SK-N-SH (cell line): ENCODE measurements around the gene VMA21. TPM values are rescaled to one million over a fixed set of nuclear protein-coding genes. Genes with fewer than 3 reads are reported as not detected.

Source experiments
- CTCF ChIA-PET: fragments of 300-600, 350-600 bp; formaldehyde crosslinking; extraction: SDS; loops from one replicate; lab custom pipeline; 2021; lab: Yijun Ruan, JAX
- POLR2A ChIA-PET: fragments of 350-600 bp; sonication (Branson Sonifier 250); formaldehyde crosslinking; extraction: SDS; loops from one replicate; lab custom pipeline; 2020; ENCODE audit warnings: antibody characterized with exemption, inconsistent platforms; lab: Yijun Ruan, JAX
- DNase-seq: peaks from one replicate; pipeline ENCODE4 v3.0.0; 2012
- H2AFZ ChIP-seq: fragments of 200-600 bp; sonication (generic); 2 replicates; pipeline ENCODE4 v1.8.1; 2016; ENCODE audit warnings: antibody characterized with exemption, mild to moderate bottlenecking, low read depth
- H3F3A ChIP-seq: fragments of 200-600 bp; sonication (generic); replicated peaks from 2 replicates; pipeline ENCODE3; 2016; ENCODE audit warnings: antibody characterized with exemption, mild to moderate bottlenecking; ENCODE audit not compliant: insufficient read depth
- H3K27ac ChIP-seq, 2 experiments: fragments of 200-500 bp in 1 of 2; fragments of 200-600 bp in 1 of 2; sonication (Bioruptor generic) in 1 of 2; sonication (generic), shearing (Covaris generic) in 1 of 2; 2 replicates each; pipeline versions ENCODE4 v1.5.1 to v1.6.1; 2014 to 2016; ENCODE audit warnings: low read depth in 2 of 2, inconsistent platforms in 1 of 2, low read length in 1 of 2, mild to moderate bottlenecking in 1 of 2, mixed read lengths in 1 of 2
- H3K27me3 ChIP-seq: fragments of 200-600 bp; sonication (generic), shearing (Covaris generic); 2 replicates; pipeline ENCODE4 v1.6.1; 2016; ENCODE audit warnings: mixed run types; ENCODE audit not compliant: insufficient read depth
- H3K36me3 ChIP-seq, 2 experiments: fragments of 200-500 bp in 1 of 2; fragments of 200-600 bp in 1 of 2; sonication (Bioruptor generic) in 1 of 2; sonication (generic) in 1 of 2; replicated peaks in 1 of 2; 2 replicates each; pipeline versions ENCODE3 to v1.5.1; 2014 to 2016; ENCODE audit warnings: low read length in 1 of 2, mild to moderate bottlenecking in 1 of 2; ENCODE audit not compliant: insufficient read depth in 2 of 2, control insufficient read depth in 1 of 2
- H3K4me1 ChIP-seq, 2 experiments: fragments of 200-500 bp in 1 of 2; fragments of 200-600 bp in 1 of 2; sonication (Bioruptor generic) in 1 of 2; sonication (generic), shearing (Covaris generic) in 1 of 2; 2 replicates each; pipeline versions ENCODE4 v1.5.1 to v1.6.1; 2014 to 2016; ENCODE audit warnings: low read depth in 1 of 2, low read length in 1 of 2, mixed run types in 1 of 2; ENCODE audit not compliant: insufficient read depth in 2 of 2, control insufficient read depth in 1 of 2
- H3K4me2 ChIP-seq: fragments of 200-600 bp; sonication (generic), shearing (Covaris generic); 2 replicates; pipeline ENCODE4 v1.6.1; 2017; ENCODE audit warnings: mixed run types
- H3K4me3 ChIP-seq, 2 experiments: fragments of 200-500 bp in 1 of 2; fragments of 200-600 bp in 1 of 2; sonication (Bioruptor generic) in 1 of 2; sonication (generic), shearing (Covaris generic) in 1 of 2; 2 replicates each; pipeline versions ENCODE4 v1.5.1 to v1.8.1; 2014 to 2016; ENCODE audit warnings: low read depth in 2 of 2, inconsistent platforms in 1 of 2, low read length in 1 of 2, mild to moderate bottlenecking in 1 of 2, mixed read lengths in 1 of 2, moderate library complexity in 1 of 2
- H3K79me2 ChIP-seq: fragments of 200-600 bp; sonication (generic); 2 replicates; pipeline ENCODE4 v1.8.1; 2017; ENCODE audit warnings: mild to moderate bottlenecking; ENCODE audit not compliant: insufficient read depth
- H3K9ac ChIP-seq: fragments of 200-600 bp; sonication (generic); 2 replicates; pipeline ENCODE4 v1.6.1; 2017; ENCODE audit warnings: mixed run types
- H3K9me2 ChIP-seq: fragments of 200-600 bp; sonication (generic); 2 replicates; pipeline ENCODE4 v1.6.1; 2017; ENCODE audit warnings: mixed run types
- H3K9me3 ChIP-seq: fragments of 200-600 bp; sonication (generic); 2 replicates; pipeline ENCODE4 v1.6.1; 2017; ENCODE audit warnings: mixed run types, mild to moderate bottlenecking, moderate library complexity
- H4K20me1 ChIP-seq: fragments of 200-600 bp; sonication (generic); 2 replicates; pipeline ENCODE4 v1.6.1; 2017; ENCODE audit warnings: mild to moderate bottlenecking, mixed run types; ENCODE audit not compliant: insufficient read depth
- CTCF ChIP-seq: fragments of 200-600 bp; sonication (generic); IDR thresholded peaks from 2 replicates; pipeline ENCODE4 v1.6.1; 2017; ENCODE audit warnings: antibody characterized with exemption, mild to moderate bottlenecking, moderate library complexity
- FOSL2 ChIP-seq: IDR thresholded peaks from 2 replicates; pipeline ENCODE4 v1.4.0; 2012; ENCODE audit warnings: low read depth, mild to moderate bottlenecking, moderate library complexity, borderline replicate concordance
- GABPA ChIP-seq: IDR thresholded peaks from 2 replicates; pipeline ENCODE4 v1.4.0; 2012; ENCODE audit warnings: low read depth, mild to moderate bottlenecking
- GATA2 ChIP-seq: sonication (generic); formaldehyde crosslinking; IDR thresholded peaks from 2 replicates; pipeline ENCODE4 v1.5.0; 2020; ENCODE audit warnings: mild to moderate bottlenecking, missing genetic modification reagents
- JUND ChIP-seq: IDR thresholded peaks from 2 replicates; pipeline ENCODE4 v1.4.0; 2012
- MEF2A ChIP-seq: IDR thresholded peaks from 2 replicates; pipeline ENCODE4 v1.4.0; 2012; ENCODE audit warnings: low read depth, borderline replicate concordance
- MXI1 ChIP-seq: IDR thresholded peaks from 2 replicates; pipeline ENCODE4 v1.6.1; 2012; ENCODE audit warnings: mild to moderate bottlenecking, low read depth, low read length, improper control_type of control experiment
- NFIC ChIP-seq: IDR thresholded peaks from 2 replicates; pipeline ENCODE4 v1.4.0; 2012; ENCODE audit warnings: borderline replicate concordance
- NRF1 ChIP-seq: IDR thresholded peaks from 2 replicates; pipeline ENCODE4 v1.6.1; 2012; ENCODE audit warnings: low read depth, mild to moderate bottlenecking, low read length
- POLR2AphosphoS5 ChIP-seq: IDR thresholded peaks from 2 replicates; pipeline ENCODE4 v1.6.1; 2012; ENCODE audit warnings: low read depth, low read length
- RCOR1 ChIP-seq: fragments of 150-350 bp; IDR thresholded peaks from 2 replicates; pipeline ENCODE4 v1.6.1; 2017; ENCODE audit warnings: antibody characterized with exemption, low read length
- RXRA ChIP-seq: IDR thresholded peaks from 2 replicates; pipeline ENCODE4 v1.4.0; 2012; ENCODE audit warnings: low read depth, mild to moderate bottlenecking, borderline replicate concordance
- SIN3A ChIP-seq: IDR thresholded peaks from 2 replicates; pipeline ENCODE4 v1.6.1; 2012; ENCODE audit warnings: low read depth, mild to moderate bottlenecking, low read length, moderate library complexity, borderline replicate concordance
- SMC3 ChIP-seq: IDR thresholded peaks from 2 replicates; pipeline ENCODE4 v1.6.1; 2012; ENCODE audit warnings: low read depth, low read length, improper control_type of control experiment
- TEAD4 ChIP-seq: IDR thresholded peaks from 2 replicates; pipeline ENCODE4 v1.4.0; 2012; ENCODE audit warnings: mild to moderate bottlenecking, borderline replicate concordance; ENCODE audit not compliant: insufficient read depth
- YY1 ChIP-seq: IDR thresholded peaks from 2 replicates; pipeline ENCODE4 v1.4.0; 2012; ENCODE audit warnings: low read depth, mild to moderate bottlenecking
- WGBS: methylation state at CpG from one replicate; pipeline ENCODE4 v1.1.6; 2017; ENCODE audit warnings: low lambda C conversion rate; 5-methylcytosine and 5-hydroxymethylcytosine counted together
- polyA plus RNA-seq, 3 experiments: library from polyadenylated mRNA; depleted of rRNA; stranded (reverse); fragments of >200 nt; gene quantifications; 2 replicates each; pipeline ENCODE4 v1.2.3, GENCODE V29; 2012
- TF ChIP-seq, protein P1 (sequence below): IDR thresholded peaks from 2 replicates; pipeline ENCODE4 v1.4.0; 2012; ENCODE audit warnings: low read depth, borderline replicate concordance
- TF ChIP-seq, protein P2 (sequence below): IDR thresholded peaks from 2 replicates; pipeline ENCODE4 v1.4.0; 2012; ENCODE audit warnings: low read depth, borderline replicate concordance
- TF ChIP-seq, protein P3 (sequence below): IDR thresholded peaks from 2 replicates; pipeline ENCODE4; 2012
- TF ChIP-seq, protein P4 (sequence below): IDR thresholded peaks from 2 replicates; pipeline ENCODE4 v1.4.0; 2012; ENCODE audit warnings: low read depth

VMA21 gene
- polyA plus RNA-seq, 1 of the 3 experiments (the other 2 are of a cell fraction): 17.0 TPM

GRCh38 chrX:151365579-151365978 lies 31.4 kb upstream of the VMA21 start:
- H3K4me2 ChIP-seq: no peak overlapping the region
- H3K9ac ChIP-seq: no peak overlapping the region
- no peaks in the 10 kb centered on the region for H3K36me3 ChIP-seq
- no peak overlapping the region for H3K4me3 ChIP-seq
- TF ChIP-seq JUND: no peak
- no peak for TF ChIP-seq SMC3
- no peak for TF ChIP-seq GABPA
- no peak for TF ChIP-seq TEAD4
- no peak for TF ChIP-seq RXRA
- no peak for TF ChIP-seq NRF1
- no peak for TF ChIP-seq YY1
- TF ChIP-seq, protein P1, sequence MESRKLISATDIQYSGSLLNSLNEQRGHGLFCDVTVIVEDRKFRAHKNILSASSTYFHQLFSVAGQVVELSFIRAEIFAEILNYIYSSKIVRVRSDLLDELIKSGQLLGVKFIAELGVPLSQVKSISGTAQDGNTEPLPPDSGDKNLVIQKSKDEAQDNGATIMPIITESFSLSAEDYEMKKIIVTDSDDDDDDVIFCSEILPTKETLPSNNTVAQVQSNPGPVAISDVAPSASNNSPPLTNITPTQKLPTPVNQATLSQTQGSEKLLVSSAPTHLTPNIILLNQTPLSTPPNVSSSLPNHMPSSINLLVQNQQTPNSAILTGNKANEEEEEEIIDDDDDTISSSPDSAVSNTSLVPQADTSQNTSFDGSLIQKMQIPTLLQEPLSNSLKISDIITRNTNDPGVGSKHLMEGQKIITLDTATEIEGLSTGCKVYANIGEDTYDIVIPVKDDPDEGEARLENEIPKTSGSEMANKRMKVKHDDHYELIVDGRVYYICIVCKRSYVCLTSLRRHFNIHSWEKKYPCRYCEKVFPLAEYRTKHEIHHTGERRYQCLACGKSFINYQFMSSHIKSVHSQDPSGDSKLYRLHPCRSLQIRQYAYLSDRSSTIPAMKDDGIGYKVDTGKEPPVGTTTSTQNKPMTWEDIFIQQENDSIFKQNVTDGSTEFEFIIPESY: no peak
- TF ChIP-seq, protein P2, sequence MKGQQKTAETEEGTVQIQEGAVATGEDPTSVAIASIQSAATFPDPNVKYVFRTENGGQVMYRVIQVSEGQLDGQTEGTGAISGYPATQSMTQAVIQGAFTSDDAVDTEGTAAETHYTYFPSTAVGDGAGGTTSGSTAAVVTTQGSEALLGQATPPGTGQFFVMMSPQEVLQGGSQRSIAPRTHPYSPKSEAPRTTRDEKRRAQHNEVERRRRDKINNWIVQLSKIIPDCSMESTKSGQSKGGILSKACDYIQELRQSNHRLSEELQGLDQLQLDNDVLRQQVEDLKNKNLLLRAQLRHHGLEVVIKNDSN: no peak
- no peak for TF ChIP-seq MXI1
- no peak for TF ChIP-seq SIN3A
- TF ChIP-seq FOSL2: no peak
- TF ChIP-seq, protein P3, sequence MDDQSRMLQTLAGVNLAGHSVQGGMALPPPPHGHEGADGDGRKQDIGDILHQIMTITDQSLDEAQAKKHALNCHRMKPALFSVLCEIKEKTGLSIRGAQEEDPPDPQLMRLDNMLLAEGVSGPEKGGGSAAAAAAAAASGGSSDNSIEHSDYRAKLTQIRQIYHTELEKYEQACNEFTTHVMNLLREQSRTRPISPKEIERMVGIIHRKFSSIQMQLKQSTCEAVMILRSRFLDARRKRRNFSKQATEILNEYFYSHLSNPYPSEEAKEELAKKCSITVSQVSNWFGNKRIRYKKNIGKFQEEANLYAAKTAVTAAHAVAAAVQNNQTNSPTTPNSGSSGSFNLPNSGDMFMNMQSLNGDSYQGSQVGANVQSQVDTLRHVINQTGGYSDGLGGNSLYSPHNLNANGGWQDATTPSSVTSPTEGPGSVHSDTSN: no peak
- TF ChIP-seq, protein P4, sequence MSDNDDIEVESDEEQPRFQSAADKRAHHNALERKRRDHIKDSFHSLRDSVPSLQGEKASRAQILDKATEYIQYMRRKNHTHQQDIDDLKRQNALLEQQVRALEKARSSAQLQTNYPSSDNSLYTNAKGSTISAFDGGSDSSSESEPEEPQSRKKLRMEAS: no peak
- H3K9me2 ChIP-seq: no peaks in the 10 kb centered on the region
- no peaks in the 10 kb centered on the region for H4K20me1 ChIP-seq
- no peaks in the 10 kb centered on the region for H3F3A ChIP-seq
- no peaks in the 10 kb centered on the region for H3K79me2 ChIP-seq
- no peak for DNase-seq
- 3% methylated on average over 2 of the region's 2 CpGs for WGBS
- CTCF ChIA-PET: no interaction called here
- H3K27ac ChIP-seq: no peak overlapping the region
- H2AFZ ChIP-seq: no peak overlapping the region
- no peaks in the 10 kb centered on the region for H3K4me1 ChIP-seq
- no peaks in the 10 kb centered on the region for H3K9me3 ChIP-seq
- POLR2A ChIA-PET: no interaction called here
- no peaks in the 10 kb centered on the region; the same call in 1 of the 2 replicates for H3K27me3 ChIP-seq

DNA sequence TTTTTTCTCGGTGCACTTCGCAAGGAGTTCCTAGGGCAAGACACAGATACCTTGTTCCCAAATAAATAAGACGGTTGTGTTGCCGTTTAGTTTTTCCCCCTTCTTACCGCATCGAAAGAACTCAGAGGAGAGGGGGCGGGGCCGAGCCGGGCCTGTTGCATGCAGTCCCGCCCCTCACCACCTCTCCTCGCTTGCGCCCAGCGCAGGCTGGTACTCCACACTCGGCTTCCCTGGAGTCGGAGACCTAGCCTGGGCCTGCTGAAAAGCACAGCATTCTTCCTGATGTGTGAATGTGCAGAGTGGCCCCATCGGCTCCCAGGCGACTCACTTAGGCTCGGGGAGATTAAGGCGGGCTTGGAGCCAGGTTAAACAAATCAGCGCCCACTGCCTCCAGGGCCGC lies 26.1 kb upstream of the VMA21 start:
- ChIA-PET POLR2A (no interaction called here), CTCF (interaction anchor here (0.9 kb wide), 1 partner anchor 11 kb away, joined by 5 read pairs; no protein-coding TSS in a partner anchor)
- Histone ChIP-seq H3K27me3 (no peaks in the 10 kb centered on the region; the same call in 1 of the 2 replicates), H3K9me3 (no peaks in the 10 kb centered on the region), H3F3A (no peaks in the 10 kb centered on the region), H2AFZ (no peak overlapping the region), H3K79me2 (no peaks in the 10 kb centered on the region), H3K27ac (no peak overlapping the region), H3K4me2 (no peak overlapping the region), H3K4me3 (no peak overlapping the region), H4K20me1 (no peaks in the 10 kb centered on the region), H3K36me3 (no peaks in the 10 kb centered on the region), H3K4me1 (no peaks in the 10 kb centered on the region), H3K9ac (no peak overlapping the region), H3K9me2 (no peaks in the 10 kb centered on the region)
- DNase-seq: peak; percentile 32
- 15% methylated on average over 18 of the region's 21 CpGs for WGBS
- no peak for TF ChIP-seq GATA2 (CRISPR knock-in tag)
- TF ChIP-seq NFIC: no peak
- TF ChIP-seq NRF1: no peak
- TF ChIP-seq POLR2AphosphoS5: no peak
- no peak for TF ChIP-seq GABPA
- TF ChIP-seq MEF2A: no peak
- no peak for TF ChIP-seq MXI1
- TF ChIP-seq CTCF: no peak
- no peak for TF ChIP-seq RCOR1
- no peak for TF ChIP-seq FOSL2
